K562 (cell line): ENCODE measurements around the gene LCN15. TPM values are rescaled to one million over a fixed set of nuclear protein-coding genes. Genes with fewer than 3 reads are reported as not detected.
A peak's percentile ranks its signal among the peaks of the same experiment; 100 is the strongest.

ENCODE experiments used
- BCL6 ChIP-seq: fragments of 250-450 bp; sonication (Bioruptor Pico); IDR thresholded peaks from 2 replicates; pipeline ENCODE4 v1.4.0; 2020
- CHCHD3 ChIP-seq: fragments of 250-450 bp; sonication (Bioruptor Pico); IDR thresholded peaks from 2 replicates; pipeline ENCODE4 v2.1.2; 2022; ENCODE audit warnings: mild to moderate bottlenecking
- ELF1 ChIP-seq: fragments of 200-800 bp; sonication (Bioruptor generic); IDR thresholded peaks from 2 replicates; pipeline ENCODE4 v1.6.1; 2016; ENCODE audit warnings: missing genetic modification characterization, missing compliant biosample characterization
- HDGF ChIP-seq: fragments of 450-650 bp; IDR thresholded peaks from 2 replicates; pipeline ENCODE4 v1.6.1; 2016
- L3MBTL2 ChIP-seq: fragments of 450-650 bp; IDR thresholded peaks from 2 replicates; pipeline ENCODE4 v1.6.1; 2016; ENCODE audit warnings: mild to moderate bottlenecking, moderate library complexity
- POLR2G ChIP-seq: fragments of 200-400 bp; formaldehyde crosslinking; IDR thresholded peaks from 2 replicates; pipeline ENCODE4 v1.6.1; 2017; ENCODE audit warnings: low read depth, mild to moderate bottlenecking, antibody characterized with exemption, low read length, moderate library complexity
- SIN3B ChIP-seq: fragments of 450-650 bp; IDR thresholded peaks from 2 replicates; pipeline ENCODE4 v1.6.1; 2017; ENCODE audit warnings: low read depth, mild to moderate bottlenecking, moderate library complexity
- SMC3 ChIP-seq: conservative IDR thresholded peaks from 2 replicates; pipeline ENCODE4 v1.6.1; 2011; ENCODE audit warnings: low read depth, low read length, improper control_type of control experiment; ENCODE audit not compliant: insufficient read depth
- STAT5A ChIP-seq: IDR thresholded peaks from 2 replicates; pipeline ENCODE4 v1.6.1; 2012; ENCODE audit warnings: low read length, inconsistent platforms, borderline replicate concordance
- TEAD2 ChIP-seq: fragments of 450-650 bp; IDR thresholded peaks from 2 replicates; pipeline ENCODE4 v1.6.1; 2016; ENCODE audit warnings: missing genetic modification characterization, control low read depth, missing compliant biosample characterization
- XRCC5 ChIP-seq: fragments of 200-400 bp; formaldehyde crosslinking; IDR thresholded peaks from 2 replicates; pipeline ENCODE4 v1.6.1; 2017; ENCODE audit warnings: low read depth, mild to moderate bottlenecking, low read length
- polyA plus RNA-seq, 8 experiments: library from polyadenylated mRNA; depleted of rRNA in 4 of 8; stranded (reverse) in 5 of 8; unstranded in 3 of 8; fragments of >200 nt; fragmentation: Nextera tagmentation in 2 of 8; fragmentation: Illumina TruSeq in 1 of 8; extraction: Ambion mirVana in 2 of 8; extraction: Trizol in 1 of 8; gene quantifications; 2 replicates each; pipeline versions ENCODE4 v1.2.1 to v1.2.3, GENCODE V29; 2011 to 2014; ENCODE audit warnings: inconsistent platforms in 1 of 8, missing spikeins in 1 of 8
- total RNA-seq, 7 experiments: library from RNA; depleted of rRNA in 6 of 7; stranded (reverse); fragments of >200 nt in 6 of 7; fragmentation: Illumina TruSeq in 2 of 7; extraction: Trizol in 2 of 7; gene quantifications; 2 replicates each; pipeline versions ENCODE4 v1.2.1 to v1.2.3, GENCODE V29; 2011 to 2021; ENCODE audit warnings: low replicate concordance in 1 of 7
- TF ChIP-seq, protein P1 (sequence below), 2 experiments: fragments of 450-650 bp; IDR thresholded peaks; 2 replicates each; pipeline ENCODE4 v1.6.1; 2016; ENCODE audit warnings: mild to moderate bottlenecking in 2 of 2, borderline replicate concordance in 1 of 2, low read depth in 1 of 2, moderate library complexity in 1 of 2
- TF ChIP-seq, protein P2 (sequence below): sonication (generic); formaldehyde crosslinking; IDR thresholded peaks from 2 replicates; pipeline ENCODE4 v1.8.0; 2022; ENCODE audit warnings: missing genetic modification reagents, mild to moderate bottlenecking, moderate library complexity, borderline replicate concordance
- TF ChIP-seq, protein P3 (sequence below): sonication (generic); formaldehyde crosslinking; IDR thresholded peaks from 2 replicates; pipeline ENCODE4 v1.8.0; 2022; ENCODE audit warnings: mild to moderate bottlenecking, missing genetic modification reagents
- TF ChIP-seq, protein P4 (sequence below): fragments of 200-800 bp; sonication (Bioruptor generic); IDR thresholded peaks from 2 replicates; pipeline ENCODE4 v1.6.1; 2017; ENCODE audit warnings: missing genetic modification characterization, missing compliant biosample characterization

The LCN15 gene
- total and polyA plus RNA-seq, 9 of the 15 experiments (the other 6 are each of a cell fraction or from before 2014, with no cell fraction given), result 0.66 TPM; not detected in 8

DNA sequence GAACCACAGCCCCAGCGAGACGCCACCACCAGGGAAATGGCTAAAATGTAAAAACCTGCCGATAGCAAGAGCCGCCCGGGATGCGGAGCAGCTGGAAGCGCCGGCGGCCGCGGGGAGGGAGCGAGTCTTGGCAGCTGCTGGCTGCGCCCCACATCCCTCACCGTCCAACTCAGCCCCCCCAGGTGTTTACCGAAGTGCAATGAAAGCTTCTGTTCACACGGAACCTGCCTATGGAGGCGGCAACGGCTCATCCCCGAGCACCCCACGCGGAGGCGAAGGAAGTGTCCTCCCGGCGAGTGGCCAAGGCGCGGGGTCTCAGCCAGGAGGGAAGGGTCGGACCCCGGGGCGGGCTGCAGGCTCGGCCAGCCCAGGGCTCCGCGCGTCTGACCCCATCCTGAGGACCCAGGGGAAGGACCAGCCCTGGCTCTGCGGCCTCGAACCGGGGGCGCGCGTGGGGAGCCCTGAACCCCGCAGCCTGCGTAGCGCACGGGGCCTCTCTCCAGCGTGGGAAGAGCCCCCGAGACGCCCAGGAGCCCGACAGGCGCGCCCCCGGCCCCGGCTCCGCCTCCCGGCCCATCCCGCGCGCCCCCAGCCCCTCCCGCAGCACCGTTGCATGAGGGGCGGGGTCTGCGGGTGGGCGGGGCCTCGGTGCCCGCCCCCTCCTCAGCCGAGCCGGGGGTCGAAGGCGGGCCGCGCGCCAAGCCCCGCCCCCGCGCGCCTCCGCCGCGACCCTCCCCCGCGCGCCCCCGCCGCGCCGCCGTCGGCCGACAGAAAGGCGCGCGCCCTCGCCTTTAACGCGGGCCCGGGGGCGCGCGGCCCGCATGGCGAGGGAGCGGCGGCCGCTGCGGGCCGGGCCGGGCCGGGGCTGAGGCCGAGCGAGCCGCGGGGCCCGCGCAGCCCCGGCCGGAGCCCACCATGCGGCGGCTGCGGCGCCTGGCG is 52.3 kb downstream of the LCN15 start, which contains the start of gene DIPK1B (continued):
- TF ChIP-seq, protein P1, sequence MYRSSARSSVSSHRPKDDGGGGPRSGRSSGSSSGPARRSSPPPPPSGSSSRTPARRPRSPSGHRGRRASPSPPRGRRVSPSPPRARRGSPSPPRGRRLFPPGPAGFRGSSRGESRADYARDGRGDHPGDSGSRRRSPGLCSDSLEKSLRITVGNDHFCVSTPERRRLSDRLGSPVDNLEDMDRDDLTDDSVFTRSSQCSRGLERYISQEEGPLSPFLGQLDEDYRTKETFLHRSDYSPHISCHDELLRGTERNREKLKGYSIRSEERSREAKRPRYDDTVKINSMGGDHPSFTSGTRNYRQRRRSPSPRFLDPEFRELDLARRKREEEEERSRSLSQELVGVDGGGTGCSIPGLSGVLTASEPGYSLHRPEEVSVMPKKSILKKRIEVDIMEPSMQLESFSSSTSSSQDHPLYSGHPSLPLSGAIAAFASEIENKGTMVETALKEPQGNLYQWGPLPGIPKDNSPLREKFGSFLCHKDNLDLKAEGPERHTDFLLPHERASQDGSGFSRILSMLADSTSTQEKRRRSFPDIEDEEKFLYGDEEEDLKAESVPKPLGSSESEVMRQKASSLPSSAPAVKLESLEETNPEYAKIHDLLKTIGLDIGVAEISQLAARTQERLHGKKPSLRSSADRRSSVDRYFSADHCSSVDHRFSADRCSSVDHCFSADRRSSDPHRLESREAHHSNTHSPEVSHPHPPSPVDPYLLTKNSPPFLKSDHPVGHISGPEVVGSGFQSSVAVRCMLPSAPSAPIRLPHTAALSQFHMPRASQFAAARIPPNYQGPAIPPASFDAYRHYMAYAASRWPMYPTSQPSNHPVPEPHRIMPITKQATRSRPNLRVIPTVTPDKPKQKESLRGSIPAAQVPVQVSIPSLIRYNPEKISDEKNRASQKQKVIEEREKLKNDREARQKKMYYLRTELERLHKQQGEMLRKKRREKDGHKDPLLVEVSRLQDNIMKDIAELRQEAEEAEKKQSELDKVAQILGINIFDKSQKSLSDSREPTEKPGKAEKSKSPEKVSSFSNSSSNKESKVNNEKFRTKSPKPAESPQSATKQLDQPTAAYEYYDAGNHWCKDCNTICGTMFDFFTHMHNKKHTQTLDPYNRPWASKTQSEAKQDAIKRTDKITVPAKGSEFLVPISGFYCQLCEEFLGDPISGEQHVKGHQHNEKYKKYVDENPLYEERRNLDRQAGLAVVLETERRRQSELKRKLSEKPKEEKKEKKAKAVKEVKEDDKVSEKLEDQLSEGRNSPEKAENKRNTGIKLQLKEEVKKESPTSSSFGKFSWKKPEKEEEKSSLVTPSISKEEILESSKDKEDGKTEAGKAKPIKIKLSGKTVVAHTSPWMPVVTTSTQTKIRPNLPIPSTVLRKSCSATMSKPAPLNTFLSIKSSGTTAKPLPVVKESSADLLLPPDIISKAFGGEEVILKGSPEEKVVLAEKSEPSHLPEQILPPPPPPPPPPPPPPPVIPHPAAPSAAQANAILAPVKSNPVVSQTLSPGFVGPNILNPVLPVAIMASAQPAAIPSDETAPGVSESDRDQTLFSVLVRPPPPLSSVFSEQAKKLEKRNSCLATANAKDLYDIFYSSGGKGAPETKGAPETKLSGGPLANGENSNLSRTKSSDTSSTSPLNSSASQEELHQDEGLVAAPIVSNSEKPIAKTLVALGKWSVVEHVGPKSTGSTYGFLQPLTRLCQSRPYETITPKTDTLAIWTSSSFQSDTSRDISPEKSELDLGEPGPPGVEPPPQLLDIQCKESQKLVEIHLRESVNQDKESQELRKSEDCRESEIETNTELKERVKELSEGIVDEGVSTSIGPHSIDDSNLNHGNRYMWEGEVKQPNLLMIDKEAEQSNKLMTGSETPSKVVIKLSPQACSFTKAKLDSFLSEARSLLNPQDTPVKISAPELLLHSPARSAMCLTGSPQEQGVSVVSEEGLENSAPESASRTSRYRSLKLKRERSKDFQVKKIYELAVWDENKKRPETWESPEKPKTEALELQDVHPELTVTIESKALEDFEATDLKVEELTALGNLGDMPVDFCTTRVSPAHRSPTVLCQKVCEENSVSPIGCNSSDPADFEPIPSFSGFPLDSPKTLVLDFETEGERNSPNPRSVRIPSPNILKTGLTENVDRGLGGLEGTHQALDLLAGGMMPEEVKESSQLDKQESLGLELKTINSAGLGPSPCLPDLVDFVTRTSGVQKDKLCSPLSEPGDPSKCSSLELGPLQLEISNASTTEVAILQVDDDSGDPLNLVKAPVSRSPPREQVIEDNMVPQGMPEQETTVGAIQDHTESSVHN (IDR thresholded peaks at IDR 0.05; ENCODE audit: borderline replicate concordance in 1 of 2, low read depth in 1 of 2), result no peak
- TF ChIP-seq, protein P2, sequence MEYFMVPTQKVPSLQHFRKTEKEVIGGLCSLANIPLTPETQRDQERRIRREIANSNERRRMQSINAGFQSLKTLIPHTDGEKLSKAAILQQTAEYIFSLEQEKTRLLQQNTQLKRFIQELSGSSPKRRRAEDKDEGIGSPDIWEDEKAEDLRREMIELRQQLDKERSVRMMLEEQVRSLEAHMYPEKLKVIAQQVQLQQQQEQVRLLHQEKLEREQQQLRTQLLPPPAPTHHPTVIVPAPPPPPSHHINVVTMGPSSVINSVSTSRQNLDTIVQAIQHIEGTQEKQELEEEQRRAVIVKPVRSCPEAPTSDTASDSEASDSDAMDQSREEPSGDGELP (CRISPR knock-in tag), result peak; percentile 85
- TF ChIP-seq ELF1 (tag), result no peak
- no peak for TF ChIP-seq STAT5A
- TF ChIP-seq HDGF, result no peak
- TF ChIP-seq BCL6 (CRISPR knock-in tag), result no peak
- no peak for TF ChIP-seq SMC3
- no peak for TF ChIP-seq SIN3B
- TF ChIP-seq XRCC5, result no peak
- TF ChIP-seq, protein P3, sequence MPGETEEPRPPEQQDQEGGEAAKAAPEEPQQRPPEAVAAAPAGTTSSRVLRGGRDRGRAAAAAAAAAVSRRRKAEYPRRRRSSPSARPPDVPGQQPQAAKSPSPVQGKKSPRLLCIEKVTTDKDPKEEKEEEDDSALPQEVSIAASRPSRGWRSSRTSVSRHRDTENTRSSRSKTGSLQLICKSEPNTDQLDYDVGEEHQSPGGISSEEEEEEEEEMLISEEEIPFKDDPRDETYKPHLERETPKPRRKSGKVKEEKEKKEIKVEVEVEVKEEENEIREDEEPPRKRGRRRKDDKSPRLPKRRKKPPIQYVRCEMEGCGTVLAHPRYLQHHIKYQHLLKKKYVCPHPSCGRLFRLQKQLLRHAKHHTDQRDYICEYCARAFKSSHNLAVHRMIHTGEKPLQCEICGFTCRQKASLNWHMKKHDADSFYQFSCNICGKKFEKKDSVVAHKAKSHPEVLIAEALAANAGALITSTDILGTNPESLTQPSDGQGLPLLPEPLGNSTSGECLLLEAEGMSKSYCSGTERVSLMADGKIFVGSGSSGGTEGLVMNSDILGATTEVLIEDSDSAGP (CRISPR knock-in tag), result no peak
- TF ChIP-seq CHCHD3, result no peak
- TF ChIP-seq L3MBTL2, result peak; percentile 41; the same call in 1 of the 2 replicates
- TF ChIP-seq, protein P4, sequence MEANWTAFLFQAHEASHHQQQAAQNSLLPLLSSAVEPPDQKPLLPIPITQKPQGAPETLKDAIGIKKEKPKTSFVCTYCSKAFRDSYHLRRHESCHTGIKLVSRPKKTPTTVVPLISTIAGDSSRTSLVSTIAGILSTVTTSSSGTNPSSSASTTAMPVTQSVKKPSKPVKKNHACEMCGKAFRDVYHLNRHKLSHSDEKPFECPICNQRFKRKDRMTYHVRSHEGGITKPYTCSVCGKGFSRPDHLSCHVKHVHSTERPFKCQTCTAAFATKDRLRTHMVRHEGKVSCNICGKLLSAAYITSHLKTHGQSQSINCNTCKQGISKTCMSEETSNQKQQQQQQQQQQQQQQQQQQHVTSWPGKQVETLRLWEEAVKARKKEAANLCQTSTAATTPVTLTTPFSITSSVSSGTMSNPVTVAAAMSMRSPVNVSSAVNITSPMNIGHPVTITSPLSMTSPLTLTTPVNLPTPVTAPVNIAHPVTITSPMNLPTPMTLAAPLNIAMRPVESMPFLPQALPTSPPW (CRISPR knock-in tag), result peak; percentile 70
- TF ChIP-seq POLR2G, result peak; percentile 43; the same call in 1 of the 2 replicates
- TF ChIP-seq TEAD2 (tag), result no peak
